GM23338 (cell line): ENCODE data around the gene VAPB. TPM values are rescaled to one million over a fixed set of nuclear protein-coding genes. Genes with fewer than 3 reads are reported as not detected.

Experiments used
- ATAC-seq: fragments of 200-7000 bp; cut with Tn5 transposase; 3 replicates; pipeline ENCODE4 v1.9.1; 2020
- DNase-seq: peaks from one replicate; pipeline ENCODE4 v3.0.0-alpha.2; 2015; ENCODE audit warnings: low spot score
- H2AFZ ChIP-seq: fragments of 200-600 bp; sonication (generic); 2 replicates; pipeline ENCODE4 v1.8.0; 2016; ENCODE audit warnings: antibody characterized with exemption, mild to moderate bottlenecking, moderate library complexity
- H3F3A ChIP-seq: fragments of 200-600 bp; sonication (generic); replicated peaks from 2 replicates; pipeline ENCODE4 v1.8.0; 2017; ENCODE audit warnings: antibody characterized with exemption, mixed run types, low read depth
- H3K27ac ChIP-seq: fragments of 200-600 bp; sonication (generic); 2 replicates; pipeline ENCODE4 v1.6.1; 2016; ENCODE audit warnings: low read depth
- H3K27me3 ChIP-seq: fragments of 200-600 bp; sonication (generic); 2 replicates; pipeline ENCODE4 v1.8.0; 2016; ENCODE audit warnings: mild to moderate bottlenecking, mixed run types, moderate library complexity; ENCODE audit not compliant: insufficient read depth
- H3K36me3 ChIP-seq: fragments of 200-600 bp; sonication (generic); 2 replicates; pipeline ENCODE4 v1.8.0; 2016; ENCODE audit warnings: mild to moderate bottlenecking; ENCODE audit not compliant: insufficient read depth
- H3K4me1 ChIP-seq: fragments of 200-600 bp; sonication (generic); 2 replicates; pipeline ENCODE4 v1.8.0; 2016; ENCODE audit warnings: mild to moderate bottlenecking, moderate library complexity; ENCODE audit not compliant: insufficient read depth
- H3K4me2 ChIP-seq: fragments of 200-600 bp; sonication (generic); 2 replicates; pipeline ENCODE4 v1.7.1; 2017; ENCODE audit warnings: mixed run types
- H3K4me3 ChIP-seq: fragments of 200-600 bp; sonication (generic); 2 replicates; pipeline ENCODE4 v1.6.1; 2016; ENCODE audit warnings: mixed run types
- H3K79me2 ChIP-seq: fragments of 200-600 bp; sonication (generic); replicated peaks from 2 replicates; pipeline ENCODE4 v1.8.0; 2017; ENCODE audit warnings: mild to moderate bottlenecking; ENCODE audit not compliant: insufficient read depth
- H3K9me2 ChIP-seq: fragments of 200-600 bp; sonication (generic); 2 replicates; pipeline ENCODE4 v1.8.0; 2017; ENCODE audit not compliant: insufficient read depth
- H4K20me1 ChIP-seq: fragments of 200-600 bp; sonication (generic); replicated peaks from 2 replicates; pipeline ENCODE4 v1.8.0; 2017; ENCODE audit warnings: mild to moderate bottlenecking; ENCODE audit not compliant: insufficient read depth
- H3K27ac Mint-ChIP-seq: 2 replicates; pipeline ENCODE4 v1.8.0; 2020; ENCODE audit warnings: inconsistent platforms, mild to moderate bottlenecking, moderate library complexity, mixed read lengths
- H3K27me3 Mint-ChIP-seq: 3 replicates; pipeline ENCODE4 v1.8.0; 2022; ENCODE audit warnings: low read depth, mild to moderate bottlenecking, moderate library complexity, mixed read lengths, inconsistent platforms; ENCODE audit not compliant: insufficient read depth, poor library complexity
- H3K36me3 Mint-ChIP-seq: 3 replicates; pipeline ENCODE4 v1.8.0; 2021; ENCODE audit warnings: low read depth, mild to moderate bottlenecking, inconsistent platforms, moderate library complexity, mixed read lengths
- H3K4me1 Mint-ChIP-seq: 3 replicates; pipeline ENCODE4 v1.8.0; 2020; ENCODE audit warnings: mild to moderate bottlenecking, inconsistent platforms, mixed read lengths
- H3K4me3 Mint-ChIP-seq: 3 replicates; pipeline ENCODE4 v1.8.0; 2021; ENCODE audit warnings: moderate library complexity, mild to moderate bottlenecking, inconsistent platforms, mixed read lengths
- H3K9me3 Mint-ChIP-seq: 3 replicates; pipeline ENCODE4 v1.8.0; 2020; ENCODE audit warnings: moderate library complexity, mild to moderate bottlenecking, inconsistent platforms, mixed read lengths
- CREB1 ChIP-seq: fragments of 250-450 bp; sonication (Bioruptor Pico); IDR thresholded peaks from 2 replicates; pipeline ENCODE4 v1.5.0; 2020; ENCODE audit warnings: low read depth, mild to moderate bottlenecking, moderate library complexity
- ETS1 ChIP-seq: IDR thresholded peaks from 2 replicates; pipeline ENCODE4 v1.6.1; 2016; ENCODE audit warnings: antibody characterized with exemption
- EZH2 ChIP-seq: fragments of 200-600 bp; sonication (generic); IDR thresholded peaks from one replicate; pipeline ENCODE4 v1.8.0; 2017; ENCODE audit warnings: antibody characterized with exemption, mild to moderate bottlenecking, low read depth; ENCODE audit not compliant: unreplicated experiment
- JUNB ChIP-seq: IDR thresholded peaks from one replicate; pipeline ENCODE4 v1.6.1; 2016; ENCODE audit warnings: antibody characterized with exemption; ENCODE audit not compliant: unreplicated experiment
- POLR2AphosphoS5 ChIP-seq: IDR thresholded peaks from 2 replicates; pipeline ENCODE4 v1.6.1; 2016; ENCODE audit warnings: antibody characterized with exemption, low read depth
- ZNF331 ChIP-seq: fragments of 250-450 bp; sonication (Bioruptor Pico); IDR thresholded peaks from 2 replicates; pipeline ENCODE4 v1.5.0; 2020; ENCODE audit warnings: low read depth, mild to moderate bottlenecking, moderate library complexity
- ZNF462 ChIP-seq: fragments of 250-450 bp; sonication (Bioruptor Pico); IDR thresholded peaks from 2 replicates; pipeline ENCODE4 v1.5.0; 2020; ENCODE audit warnings: mild to moderate bottlenecking, moderate library complexity
- polyA plus RNA-seq: library from polyadenylated mRNA; unstranded; fragments of >200 nt; fragmentation: Nextera tagmentation; extraction: Ambion mirVana; gene quantifications from 2 replicates; pipeline ENCODE4 v1.2.1, GENCODE V29; 2016
- total RNA-seq: library from RNA; depleted of rRNA; stranded (reverse); fragments of >200 nt; shearing (Covaris generic); gene quantifications from 2 replicates; pipeline ENCODE4 v1.2.3, GENCODE V29; 2014

Gene VAPB
- total and polyA plus RNA-seq, 2 experiments from 2014 or later: 18.8 to 22.9 TPM

- H3K4me3 Mint-ChIP-seq: no peak overlapping the region
- Histone ChIP-seq H3K4me2 (no peak overlapping the region), H3K27ac (no peak overlapping the region), H4K20me1 (no peaks in the 10 kb centered on the region), H3K79me2 (no peaks in the 10 kb centered on the region), H2AFZ (no peak overlapping the region), H3K36me3 (no peaks in the 10 kb centered on the region), H3K4me1 (no peaks in the 10 kb centered on the region), H3K27me3 (no peaks in the 10 kb centered on the region), H3K9me2 (no peaks in the 10 kb centered on the region), H3F3A (0 out of 2 replicates have a peak, but pooled peaks cover 4% of the 10 kb centered on the region), H3K4me3 (no peak overlapping the region)
- peaks cover 7% of the 10 kb centered on the region; the same call in 2 of the 3 replicates for H3K4me1 Mint-ChIP-seq
- DNase-seq (no peak), ATAC-seq (no peak)
- H3K27ac Mint-ChIP-seq: no peak overlapping the region
- peaks cover 6% of the 10 kb centered on the region for H3K27me3 Mint-ChIP-seq
- H3K36me3 Mint-ChIP-seq: peaks cover 2% of the 10 kb centered on the region; the same call in 2 of the 3 replicates
- TF ChIP-seq ZNF462 (no peak), ETS1 (no peak), JUNB (no peak), ZNF331 (no peak), POLR2AphosphoS5 (no peak), EZH2 (no peak), CREB1 (CRISPR knock-in tag) (no peak)
- H3K9me3 Mint-ChIP-seq: peaks cover 11% of the 10 kb centered on the region
These were observed 107.4 kb downstream of the VAPB start for GRCh38 chr20:58496429-58496769.
